ENCODE measurements around the gene CCM2. TPM values are rescaled to one million over a fixed set of nuclear protein-coding genes. Genes with fewer than 3 reads are reported as not detected.
"Not testable (repeated sequence)": the region's sequence is repeated elsewhere in the genome, so short reads cannot be mapped to it uniquely, and the experiment has no call there.

Gene CCM2
- polyA plus RNA-seq, 4 donors, result 25.0 to 32.1 (median 25.5) TPM

- DNase-seq (ENCODE audit: low read depth in 4 of 4, low spot score in 3 of 4), result no peak
Observed at GRCh38 chr7:45028138-45028919, 28.3 kb downstream of the CCM2 start.

GRCh38 chr7:45028920-45029344, 28.9 kb downstream of the CCM2 start:
- DNase-seq (ENCODE audit: low read depth in 4 of 4, low spot score in 3 of 4), result no peak

GRCh38 chr7:45031829-45032228, 31.8 kb downstream of the CCM2 start:
- DNase-seq (ENCODE audit: low read depth in 4 of 4, low spot score in 3 of 4), result no peak

GRCh38 chr7:45032421-45032820, 32.4 kb downstream of the CCM2 start:
- DNase-seq (ENCODE audit: low read depth in 4 of 4, low spot score in 3 of 4), result no peak

- DNase-seq (ENCODE audit: low read depth in 4 of 4, low spot score in 3 of 4), result no peak
Observed at GRCh38 chr7:45033261-45033930, 33.4 kb downstream of the CCM2 start.

- no peak for DNase-seq (ENCODE audit: low read depth in 4 of 4, low spot score in 3 of 4)
Observed at GRCh38 chr7:45033931-45034290, 33.9 kb downstream of the CCM2 start.

GRCh38 chr7:45034710-45035109, 34.7 kb downstream of the CCM2 start:
- DNase-seq (ENCODE audit: low read depth in 4 of 4, low spot score in 3 of 4), result not testable (repeated sequence)

GRCh38 chr7:45035371-45035770, 35.4 kb downstream of the CCM2 start:
- DNase-seq (ENCODE audit: low read depth in 4 of 4, low spot score in 3 of 4), result no peak

GRCh38 chr7:45035893-45036292, 35.9 kb downstream of the CCM2 start:
- no peak for DNase-seq (ENCODE audit: low read depth in 4 of 4, low spot score in 3 of 4)

- no peak for DNase-seq (ENCODE audit: low read depth in 4 of 4, low spot score in 3 of 4)
Observed at GRCh38 chr7:45036317-45036716, 36.3 kb downstream of the CCM2 start.

GRCh38 chr7:45036796-45037195, 36.8 kb downstream of the CCM2 start:
- DNase-seq (ENCODE audit: low read depth in 4 of 4, low spot score in 3 of 4), result no peak

- no peak for DNase-seq (ENCODE audit: low read depth in 4 of 4, low spot score in 3 of 4)
Observed at GRCh38 chr7:45037876-45038275, 37.9 kb downstream of the CCM2 start.

- DNase-seq (ENCODE audit: low read depth in 4 of 4, low spot score in 3 of 4), result no peak
Observed at GRCh38 chr7:45039106-45039505, 39.1 kb downstream of the CCM2 start.

GRCh38 chr7:45044338-45044737, 44.3 kb downstream of the CCM2 start:
- no peak for DNase-seq (ENCODE audit: low read depth in 4 of 4, low spot score in 3 of 4)

GRCh38 chr7:45048748-45049147, 48.7 kb downstream of the CCM2 start:
- no peak for DNase-seq (ENCODE audit: low read depth in 4 of 4, low spot score in 3 of 4)

- DNase-seq (ENCODE audit: low read depth in 4 of 4, low spot score in 3 of 4), result no peak
Observed at GRCh38 chr7:45050198-45050597, 50.2 kb downstream of the CCM2 start.

GRCh38 chr7:45052011-45052410, 52.0 kb downstream of the CCM2 start:
- DNase-seq (ENCODE audit: low read depth in 4 of 4, low spot score in 3 of 4), result no peak

- DNase-seq (ENCODE audit: low read depth in 4 of 4, low spot score in 3 of 4), result no peak
Observed at GRCh38 chr7:45053401-45053800, 53.4 kb downstream of the CCM2 start.

- no peak for DNase-seq (ENCODE audit: low read depth in 4 of 4, low spot score in 3 of 4)
Observed at GRCh38 chr7:45053941-45054340, 53.9 kb downstream of the CCM2 start.

- DNase-seq (ENCODE audit: low read depth in 4 of 4, low spot score in 3 of 4), result no peak
Observed at GRCh38 chr7:45054442-45054841, 54.4 kb downstream of the CCM2 start.

GRCh38 chr7:45055016-45055415, 55.0 kb downstream of the CCM2 start:
- DNase-seq (ENCODE audit: low read depth in 4 of 4, low spot score in 3 of 4), result no peak

- no peak for DNase-seq (ENCODE audit: low read depth in 4 of 4, low spot score in 3 of 4)
Observed at GRCh38 chr7:45055594-45056219, 55.7 kb downstream of the CCM2 start.

Data from right renal pelvis (tissue), 4 donors.